ENCODE measurements around the gene SLC5A7.

The SLC5A7 gene

GRCh38 chr2:108061439-108062042 lies 75.2 kb downstream of the SLC5A7 start:
- no peaks in the 10 kb centered on the region for H4K20me1 ChIP-seq (ENCODE audit: low read depth, low read length)
- no peaks in the 10 kb centered on the region for H3K9me3 ChIP-seq (ENCODE audit: insufficient read depth, low read length)
- no peak for TF ChIP-seq EZH2phosphoT487 (conservative IDR thresholded peaks at IDR 0.05; ENCODE audit: low read length)
- no peak for TF ChIP-seq CTCF (IDR thresholded peaks at IDR 0.05; ENCODE audit: insufficient read depth, low read length, poor library complexity, severe bottlenecking)
- H3K9me2 ChIP-seq (replicated peaks; ENCODE audit: insufficient read depth, low read length): no peaks in the 10 kb centered on the region
- no peaks in the 10 kb centered on the region for H3F3A ChIP-seq (ENCODE audit: insufficient read depth)
- no peaks in the 10 kb centered on the region for H3K27me3 ChIP-seq (ENCODE audit: low read length)
- no peaks in the 10 kb centered on the region for H3K36me3 ChIP-seq (ENCODE audit: low read length)
- no peak overlapping the region for H3K27ac ChIP-seq (ENCODE audit: low read depth, low read length)
- no peak overlapping the region for H3K4me3 ChIP-seq (ENCODE audit: insufficient read depth, low read length, poor library complexity, severe bottlenecking)
- no peak overlapping the region for H2AFZ ChIP-seq (ENCODE audit: low read depth, low read length, severe bottlenecking)
- no peak overlapping the region for H3K4me2 ChIP-seq (ENCODE audit: low read depth, low read length, poor library complexity, severe bottlenecking)
- H3K9ac ChIP-seq (ENCODE audit: low read length): no peak overlapping the region
- H3K79me2 ChIP-seq (ENCODE audit: insufficient read depth, low read length): no peaks in the 10 kb centered on the region
